Fibroblast of mammary gland (primary cell): Measurements from ENCODE around the gene CACNA1F.

ENCODE experiments used
- DNase-seq: peaks from one replicate; pipeline ENCODE4 v3.0.0-alpha.2; 2010; ENCODE audit warnings: low read depth
- H3K4me3 ChIP-seq: 2 replicates; pipeline ENCODE4 v1.5.1; 2011; ENCODE audit warnings: low read depth, mild to moderate bottlenecking, low read length, moderate library complexity; ENCODE audit not compliant: control insufficient read depth
- CTCF ChIP-seq: conservative IDR thresholded peaks from 2 replicates; pipeline ENCODE4 v1.5.1; 2011; ENCODE audit warnings: low read depth, low read length, inconsistent platforms; ENCODE audit not compliant: control insufficient read depth, insufficient read depth

CACNA1F gene

DNA sequence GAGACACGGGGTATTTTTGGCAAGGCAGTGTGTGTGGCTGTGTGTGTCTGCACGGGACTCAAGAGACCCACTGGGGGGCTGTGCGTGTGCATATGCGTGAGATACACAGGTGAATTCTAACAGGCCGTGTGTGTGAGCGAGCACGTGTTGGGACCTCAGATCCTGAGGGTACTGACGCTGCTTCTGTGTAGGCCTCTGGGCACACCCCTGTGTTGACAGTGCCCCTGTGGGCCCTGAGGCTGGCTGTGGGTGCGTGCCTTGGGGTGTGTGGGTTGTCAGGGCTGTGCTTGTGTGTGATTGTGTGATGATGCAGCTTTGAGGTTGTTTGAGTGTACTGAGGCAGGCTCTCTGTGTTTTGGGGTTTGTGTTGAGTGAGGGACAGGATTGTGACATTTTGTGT lies 17.4 kb upstream of the CACNA1F start:
- TF ChIP-seq CTCF = no peak
- no peak for DNase-seq
- no peak overlapping the region for H3K4me3 ChIP-seq

- H3K4me3 ChIP-seq = no peak overlapping the region
- no peak for DNase-seq
- no peak for TF ChIP-seq CTCF
These were observed 16.9 kb upstream of the CACNA1F start for GRCh38 chrX:49250066-49250465.

GRCh38 chrX:49249616-49250015 lies 16.5 kb upstream of the CACNA1F start:
- no peak for TF ChIP-seq CTCF
- DNase-seq = no peak
- H3K4me3 ChIP-seq = no peak overlapping the region

DNA sequence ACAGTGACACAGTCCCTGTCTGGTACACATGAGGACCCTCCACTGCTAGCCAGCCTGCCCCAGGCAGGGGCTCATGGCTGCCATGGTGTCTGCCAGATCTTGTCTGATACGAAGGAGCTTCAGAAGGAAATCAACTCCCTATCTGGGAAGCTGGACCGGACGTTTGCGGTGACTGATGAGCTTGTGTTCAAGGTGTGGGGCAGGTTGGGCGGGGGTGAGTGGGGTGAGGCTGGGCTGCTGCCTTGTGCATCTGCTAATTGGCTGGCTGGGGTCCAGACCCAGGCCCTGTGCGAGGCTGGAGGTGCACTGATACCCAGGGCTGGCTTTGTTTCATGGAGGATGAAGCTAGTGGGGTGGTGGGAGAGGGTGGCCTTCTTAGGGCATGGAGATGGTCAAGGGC lies 15.9 kb upstream of the CACNA1F start:
- no peak for TF ChIP-seq CTCF
- no peak overlapping the region for H3K4me3 ChIP-seq
- no peak for DNase-seq

- no peak for DNase-seq
- TF ChIP-seq CTCF = no peak
- no peak overlapping the region for H3K4me3 ChIP-seq
These were observed 15.0 kb upstream of the CACNA1F start for GRCh38 chrX:49247916-49248811.

DNA sequence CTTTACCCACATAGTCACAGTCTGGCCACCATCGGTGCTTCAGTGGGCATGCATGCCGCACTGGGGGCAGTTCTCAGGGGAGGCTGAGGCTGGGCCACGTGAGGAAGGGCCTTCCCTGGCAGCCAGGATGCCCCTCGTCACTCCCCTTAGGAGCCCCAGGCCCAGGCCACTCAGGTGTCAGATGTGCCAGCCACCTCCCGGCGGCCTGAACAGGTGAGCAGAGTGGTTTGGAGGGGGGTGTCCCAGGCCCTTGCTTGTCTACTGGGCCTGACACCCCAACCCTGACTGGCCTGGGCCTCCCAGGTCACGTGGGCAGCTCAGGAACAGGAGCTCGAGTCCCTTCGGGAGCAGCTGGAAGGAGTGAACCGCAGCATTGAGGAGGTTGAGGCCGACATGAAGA lies 14.2 kb upstream of the CACNA1F start:
- TF ChIP-seq CTCF = no peak
- no peak for DNase-seq

DNA sequence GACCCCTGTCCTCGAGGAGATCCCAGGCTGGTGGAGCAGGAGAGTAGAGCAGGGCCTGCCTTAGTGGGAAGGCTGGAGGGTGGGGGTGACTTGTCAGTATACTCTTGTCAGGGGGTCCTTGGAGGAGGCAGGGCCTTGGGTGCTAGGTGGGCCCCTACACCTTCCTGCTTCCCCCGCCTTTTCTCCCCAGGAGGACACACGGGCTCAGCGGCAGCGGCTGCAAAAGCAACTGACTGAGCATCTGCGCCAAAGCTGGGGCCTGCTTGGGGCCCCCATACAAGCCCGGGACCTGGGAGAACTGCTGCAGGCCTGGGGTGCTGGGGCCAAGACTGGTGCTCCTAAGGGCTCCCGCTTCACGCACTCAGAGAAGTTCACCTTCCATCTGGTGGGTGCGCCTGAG lies 13.4 kb upstream of the CACNA1F start:
- no peak for TF ChIP-seq CTCF
- no peak for DNase-seq
- H3K4me3 ChIP-seq = no peak overlapping the region

More for the DNA sequence above, 14.2 kb upstream of the CACNA1F start:
- H3K4me3 ChIP-seq = no peak overlapping the region
